ENCODE results near the gene CPXCR1.

DNA sequence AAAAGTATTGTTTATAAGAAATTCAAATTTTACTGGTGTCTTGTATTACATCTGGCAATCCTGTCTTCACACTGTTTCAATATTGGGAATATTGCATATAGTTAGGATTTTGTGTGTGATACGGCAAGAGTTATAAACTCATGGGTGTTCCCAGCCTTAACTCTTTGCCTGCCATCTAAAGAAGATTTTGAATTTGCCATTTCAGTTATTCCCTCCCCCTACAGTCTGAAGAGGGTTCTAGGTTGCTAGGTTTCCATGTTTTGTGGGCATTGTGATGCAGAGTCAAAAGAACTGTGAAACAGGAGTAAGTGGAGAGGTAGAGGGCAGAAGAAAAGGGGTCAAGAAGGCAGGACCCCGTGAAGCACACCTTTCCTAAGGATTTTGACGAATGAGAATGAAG is at the start of gene CPXCR1:
- no peak for TF ChIP-seq POLR2A (IDR thresholded peaks at IDR 0.05; ENCODE audit: low read length)
- no peak for TF ChIP-seq GATA1 (IDR thresholded peaks at IDR 0.05; ENCODE audit: low read depth, low read length)
